SW 1271 (cell line): Measurements from ENCODE around the gene CACNA2D2.

Source experiments
- DNase-seq, 2 experiments: peaks; one replicate each; lab custom pipeline; 2025; lab: John Stamatoyannopoulos, UW

Gene CACNA2D2

DNA sequence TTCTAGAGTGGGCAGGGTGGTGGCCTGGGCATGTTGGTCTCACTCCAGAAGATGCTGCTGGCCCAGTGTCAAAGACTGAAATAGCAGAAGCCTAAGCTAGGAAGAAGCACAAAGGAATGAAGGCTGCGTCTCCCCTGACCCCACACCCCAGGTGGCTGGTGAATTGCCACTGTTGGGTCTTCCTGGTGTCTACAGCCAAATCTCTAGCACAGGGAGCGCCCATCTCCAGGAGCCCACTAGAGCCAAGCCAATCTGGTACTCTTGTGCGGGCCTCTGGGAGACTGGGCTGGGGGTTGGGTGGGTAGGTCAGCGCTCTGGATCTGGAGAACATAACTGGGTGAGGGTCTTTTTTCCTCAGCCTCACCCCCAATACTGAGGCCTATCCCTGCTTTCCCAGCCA lies 176.3 kb downstream of the CACNA2D2 start:
- DNase-seq, result no peak

DNA sequence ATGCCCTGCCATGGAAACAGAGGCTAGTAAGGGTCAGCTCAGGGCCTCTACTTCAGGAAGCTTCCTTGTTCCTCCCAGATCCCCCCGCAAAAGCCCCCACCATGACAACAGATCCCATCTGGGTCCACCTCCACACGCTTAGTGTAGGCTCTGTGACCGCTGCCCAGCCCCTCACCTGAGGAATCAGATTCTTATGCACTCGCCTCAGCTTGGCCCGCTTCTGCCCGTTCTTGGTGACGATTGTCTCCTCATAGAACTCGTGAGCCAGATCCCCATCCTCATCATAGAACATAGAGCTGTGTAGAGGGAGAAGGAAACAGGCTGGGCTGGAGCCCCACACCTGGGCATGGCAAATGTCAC lies 177.3 kb downstream of the CACNA2D2 start:
- DNase-seq, result no peak

DNA sequence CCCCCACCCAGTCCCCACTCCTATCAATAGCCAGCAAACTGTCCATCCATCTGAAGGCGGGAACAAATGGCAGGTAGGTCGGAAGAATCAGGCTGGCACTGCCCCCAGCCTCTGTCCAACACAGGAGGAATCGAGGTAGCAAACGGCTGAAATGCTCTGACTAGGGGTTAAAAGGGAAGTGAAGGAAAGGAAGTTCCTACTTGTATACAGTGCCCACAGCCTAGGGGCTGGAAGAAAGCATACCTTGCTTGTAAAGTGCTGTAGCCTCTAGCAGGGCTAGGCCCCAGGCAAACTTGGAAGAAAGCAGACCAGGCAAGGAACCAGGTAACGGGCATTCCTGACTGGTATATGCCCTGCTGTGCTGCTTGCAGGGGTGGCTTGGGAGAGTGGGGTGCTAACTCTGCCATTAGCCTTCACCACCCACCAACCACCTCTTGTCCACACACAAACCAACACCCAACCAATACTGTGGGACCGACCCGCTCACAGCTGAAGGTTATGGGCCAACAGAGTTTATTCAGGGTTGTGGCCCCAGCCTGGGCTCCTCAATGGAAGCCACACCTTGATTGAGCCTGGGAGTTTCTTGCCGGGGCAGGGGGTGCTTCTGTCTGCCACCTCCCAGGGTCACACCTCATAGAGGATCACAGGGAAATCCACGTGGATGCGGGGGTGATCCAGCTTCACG lies 177.8 kb downstream of the CACNA2D2 start:
- DNase-seq, result no peak

DNA sequence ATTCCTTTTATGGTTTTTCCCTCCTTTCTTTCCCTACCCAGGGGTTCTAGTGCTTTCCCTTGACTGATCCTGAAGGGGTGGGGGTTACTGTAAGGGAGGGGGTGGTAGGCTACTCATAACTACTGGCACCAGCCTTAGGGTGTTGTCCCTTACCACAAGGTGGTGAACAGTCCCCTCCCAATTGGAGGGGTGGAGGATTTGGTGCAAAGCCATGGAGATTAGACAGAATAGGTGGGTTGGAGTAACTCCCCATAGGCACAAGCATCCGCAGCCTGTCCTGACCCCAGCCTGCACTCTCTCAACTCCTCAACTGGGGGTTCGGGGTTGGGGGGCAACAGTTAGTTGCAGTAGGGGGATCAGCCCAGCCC lies 178.3 kb downstream of the CACNA2D2 start:
- DNase-seq, result no peak

DNA sequence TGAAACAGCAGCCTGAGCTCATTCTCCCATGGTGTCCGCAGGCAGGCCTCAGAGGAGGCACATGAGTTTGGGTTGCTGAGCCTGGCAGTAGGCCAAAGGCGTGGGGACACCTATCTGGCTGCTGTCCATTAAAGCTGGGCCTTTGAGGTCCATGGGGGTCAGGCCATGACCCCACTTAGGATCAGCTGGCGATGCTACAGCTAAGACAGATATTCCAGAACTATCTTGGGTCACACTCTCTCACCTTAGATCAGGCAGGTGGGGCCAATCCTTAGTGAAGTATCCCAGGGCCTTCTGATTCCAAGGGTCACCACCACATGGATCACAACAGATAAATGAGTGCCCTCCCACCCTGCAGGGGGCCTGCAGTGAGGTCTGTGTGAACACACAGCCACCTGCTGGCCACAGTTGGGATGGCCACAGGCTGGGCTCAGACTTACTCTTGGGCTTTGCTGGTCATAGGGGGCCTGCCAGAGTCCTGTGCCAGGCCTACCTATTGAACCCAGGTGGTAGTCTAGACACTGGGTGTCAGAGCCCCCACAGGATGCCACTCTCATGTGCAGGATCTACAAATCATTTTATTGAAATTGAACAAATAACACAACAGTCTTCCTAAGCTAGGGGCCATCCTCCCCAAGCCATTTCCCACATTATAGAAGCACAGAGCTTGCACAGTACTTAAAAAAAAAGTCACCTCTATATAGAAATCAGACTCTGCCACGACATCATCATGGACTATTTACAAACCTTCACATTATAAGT lies 178.9 kb downstream of the CACNA2D2 start:
- peak; percentile 13 to 63 for DNase-seq

DNA sequence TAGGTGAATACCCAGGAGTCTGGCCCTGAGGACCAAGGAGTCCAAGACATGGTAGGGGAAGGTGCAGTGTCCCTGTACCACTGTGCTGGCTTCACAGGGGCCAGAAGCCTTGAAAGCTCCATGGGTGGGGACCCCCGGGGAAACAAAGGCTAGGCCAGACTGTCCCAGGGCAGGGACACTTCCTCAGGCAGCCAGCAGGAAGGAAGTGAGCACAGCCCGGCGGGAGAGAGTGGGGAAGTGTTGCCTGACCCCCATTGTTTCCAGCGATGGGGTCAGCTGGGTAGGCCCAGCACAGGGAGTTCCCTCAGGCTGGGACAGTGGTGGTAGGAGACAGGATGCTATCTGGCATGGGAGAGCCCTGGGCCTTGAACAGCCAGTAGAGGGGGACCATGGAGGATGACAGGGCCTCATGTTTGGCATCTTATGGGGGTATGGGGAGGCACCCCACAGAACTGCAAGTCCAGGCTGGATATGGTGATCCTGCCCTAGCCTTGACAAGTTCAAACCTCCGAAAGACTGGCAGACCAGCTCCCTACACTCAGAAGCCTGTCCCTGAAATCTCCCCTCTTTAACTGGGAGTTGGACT lies 179.7 kb downstream of the CACNA2D2 start:
- no peak for DNase-seq

DNA sequence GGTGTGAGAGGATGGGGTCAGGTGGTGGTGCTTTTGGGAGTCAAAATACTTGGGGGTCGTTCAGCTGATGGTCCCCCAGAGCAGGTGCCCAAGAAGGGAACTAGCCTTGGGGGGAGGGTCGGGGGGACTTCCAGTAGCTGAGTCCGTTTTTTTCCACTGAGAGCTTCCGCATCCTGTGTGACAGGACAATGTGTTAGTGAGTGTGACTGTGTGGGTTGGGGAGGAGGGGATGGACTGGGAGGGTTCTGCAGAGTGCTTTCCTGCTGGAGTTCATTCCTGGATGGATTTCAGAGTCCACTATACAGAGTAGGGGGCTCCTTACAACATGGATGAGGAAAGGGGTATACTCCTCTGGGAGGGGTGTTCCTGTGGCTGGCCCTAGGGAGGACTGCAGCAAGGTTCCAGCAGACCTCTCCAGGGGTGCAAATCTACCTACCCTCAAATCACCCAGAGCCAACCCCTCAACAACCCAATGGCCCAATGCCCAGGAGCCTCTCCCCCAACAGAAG lies 180.3 kb downstream of the CACNA2D2 start:
- no peak for DNase-seq

DNA sequence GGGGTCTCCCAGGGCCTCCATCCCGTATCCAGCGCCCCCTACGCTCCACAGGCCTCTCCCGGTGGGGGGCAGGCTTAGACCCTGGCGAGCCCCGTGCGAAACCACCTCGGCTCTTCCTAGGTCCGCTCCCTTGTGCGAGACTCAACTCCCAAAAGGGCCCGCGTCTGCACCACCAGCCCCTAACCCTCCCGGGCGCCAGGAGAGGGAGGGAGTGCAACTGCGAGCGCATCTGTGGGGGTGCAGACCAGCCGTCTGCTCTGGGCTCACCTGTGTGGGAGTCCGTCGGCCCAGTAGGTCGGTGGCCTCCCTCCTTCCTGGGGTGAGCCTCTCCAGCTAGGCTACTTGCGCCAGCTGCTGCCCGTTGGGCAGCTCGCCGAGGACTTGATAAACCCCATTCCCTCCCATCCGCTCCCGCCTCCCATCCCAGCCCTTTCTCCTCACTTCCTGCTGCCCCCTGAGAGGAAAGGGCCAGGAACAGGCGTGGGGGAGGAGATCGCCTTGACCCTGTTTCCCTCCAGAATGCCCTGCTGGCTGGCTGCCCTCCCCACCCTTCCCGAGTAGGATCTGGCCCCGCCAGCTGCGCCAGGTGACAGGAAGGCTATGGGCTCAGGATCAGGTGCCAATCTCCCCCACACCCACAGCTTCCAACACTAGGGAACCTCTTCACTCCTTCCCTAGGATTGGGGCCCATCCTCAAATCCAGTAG lies 180.9 kb downstream of the CACNA2D2 start, which contains the start of gene HYAL2:
TSS of gene HYAL2 (minus strand) at position 360 of the 706 bp plus-strand sequence. CDS start 2,256 bp downstream, outside the sequence.
- no peak for DNase-seq

DNA sequence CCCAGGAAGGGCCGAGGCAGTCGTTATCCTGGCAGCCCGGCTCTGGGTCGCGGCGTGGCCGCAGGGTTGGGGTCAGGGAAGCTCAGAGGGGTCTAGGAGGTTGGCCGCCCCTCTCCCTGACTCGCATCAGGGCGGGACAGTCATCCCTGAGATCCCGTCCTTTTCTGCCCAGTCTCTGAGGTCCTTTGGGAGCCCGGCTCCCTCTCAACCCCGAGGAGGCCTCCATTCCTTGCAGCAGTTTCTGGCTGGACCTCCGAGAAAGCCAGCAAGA lies 181.4 kb downstream of the CACNA2D2 start:
- DNase-seq, result no peak

DNA sequence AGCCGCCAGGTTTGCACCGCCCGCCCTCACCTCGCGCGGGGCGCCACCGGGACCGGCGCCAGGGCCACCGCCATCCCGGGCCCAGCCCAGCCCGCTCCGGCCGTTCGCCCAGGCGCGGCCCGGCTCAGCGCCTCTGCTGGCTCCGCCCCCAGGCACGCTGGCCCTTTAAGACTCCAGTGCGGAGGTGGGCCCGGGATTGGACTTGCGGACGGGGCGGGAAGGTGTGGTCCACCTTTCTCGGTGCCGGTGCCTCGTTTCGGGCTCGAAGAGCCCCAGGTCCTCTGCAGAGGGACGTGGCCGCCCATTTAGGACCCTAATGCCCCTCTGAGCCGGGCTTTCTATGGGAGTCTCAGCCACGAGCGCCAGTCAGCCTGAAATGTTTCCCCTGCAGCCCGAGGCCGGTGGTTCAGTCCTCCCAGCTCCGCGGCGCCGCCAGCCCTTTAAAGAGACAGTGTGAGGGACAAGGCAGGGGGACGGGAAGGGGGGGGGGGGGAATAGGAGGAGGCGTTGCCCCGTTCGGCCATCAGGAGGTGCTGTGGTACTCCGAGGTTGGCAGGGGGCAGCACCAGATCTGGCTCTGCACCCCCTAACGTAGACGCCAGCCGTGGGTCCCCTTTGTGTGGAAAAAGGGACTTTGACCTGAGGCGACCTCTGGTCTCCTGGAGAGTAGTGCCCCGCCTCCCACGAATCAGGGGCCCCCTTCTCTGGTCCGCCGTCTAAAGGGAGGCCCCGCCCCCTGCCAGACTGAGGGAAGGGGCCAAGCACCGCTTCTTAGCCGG lies 181.9 kb downstream of the CACNA2D2 start:
- DNase-seq, result peak; percentile 22 to 81

DNA sequence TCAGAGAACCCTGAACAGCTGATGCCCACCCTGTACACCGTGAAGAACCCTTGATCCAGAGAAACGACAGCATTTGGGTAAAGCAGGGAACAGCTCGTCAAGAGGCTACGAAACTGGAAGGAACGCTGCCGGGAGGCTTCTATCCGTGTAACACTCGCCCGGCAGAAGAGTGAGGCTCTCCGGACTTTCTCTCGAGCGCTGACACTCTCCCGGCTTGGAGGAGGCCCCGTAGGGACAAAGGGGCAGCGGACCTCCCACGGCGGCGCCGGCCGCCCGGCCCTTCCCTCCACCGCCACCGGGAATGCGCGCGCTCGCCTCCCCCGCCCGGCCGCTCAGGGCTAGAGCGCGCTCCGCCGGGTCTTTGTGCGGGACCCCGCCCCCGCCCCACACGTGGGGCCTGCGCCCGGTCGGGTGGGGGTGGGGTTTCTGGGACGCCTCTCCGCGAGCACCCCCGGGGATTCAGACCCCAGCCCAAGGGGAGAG lies 182.5 kb downstream of the CACNA2D2 start:
- DNase-seq, result peak in 1 of 2 experiments; percentile 43

DNA sequence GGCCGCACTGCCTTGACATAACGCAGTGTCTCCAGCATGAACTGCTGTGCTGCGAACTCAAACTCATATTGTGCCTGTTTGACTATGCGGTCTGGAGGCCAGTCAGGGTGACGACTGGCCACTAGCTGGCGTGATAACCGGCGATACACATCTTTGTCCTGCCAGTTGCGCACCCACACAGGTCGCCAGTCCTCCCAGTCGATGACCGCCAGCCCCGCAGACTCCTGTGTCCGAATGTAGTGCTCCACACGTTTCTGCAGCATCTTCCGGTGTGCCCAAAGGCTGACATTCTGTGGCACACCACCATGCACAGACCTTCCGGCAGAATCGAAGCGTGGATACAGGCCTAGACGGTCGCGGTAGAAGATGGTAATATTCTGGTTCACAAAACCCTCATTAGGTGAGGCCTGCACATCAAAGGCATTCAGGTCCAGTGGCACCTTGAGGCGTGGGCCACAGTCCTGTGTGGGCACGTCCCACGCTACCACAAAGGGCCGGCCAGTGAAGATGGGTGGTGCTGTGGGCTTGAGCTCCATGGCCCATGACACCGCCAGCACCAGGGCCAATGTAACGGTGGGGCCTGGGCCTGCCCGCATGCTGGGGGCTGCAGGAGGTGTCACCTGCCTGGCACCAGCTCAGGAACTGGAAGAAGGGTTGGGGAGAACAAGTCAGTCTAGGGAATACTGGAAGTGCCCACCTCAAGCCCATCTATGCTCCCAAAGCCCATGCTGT lies 183.4 kb downstream of the CACNA2D2 start:
- DNase-seq, result no peak

DNA sequence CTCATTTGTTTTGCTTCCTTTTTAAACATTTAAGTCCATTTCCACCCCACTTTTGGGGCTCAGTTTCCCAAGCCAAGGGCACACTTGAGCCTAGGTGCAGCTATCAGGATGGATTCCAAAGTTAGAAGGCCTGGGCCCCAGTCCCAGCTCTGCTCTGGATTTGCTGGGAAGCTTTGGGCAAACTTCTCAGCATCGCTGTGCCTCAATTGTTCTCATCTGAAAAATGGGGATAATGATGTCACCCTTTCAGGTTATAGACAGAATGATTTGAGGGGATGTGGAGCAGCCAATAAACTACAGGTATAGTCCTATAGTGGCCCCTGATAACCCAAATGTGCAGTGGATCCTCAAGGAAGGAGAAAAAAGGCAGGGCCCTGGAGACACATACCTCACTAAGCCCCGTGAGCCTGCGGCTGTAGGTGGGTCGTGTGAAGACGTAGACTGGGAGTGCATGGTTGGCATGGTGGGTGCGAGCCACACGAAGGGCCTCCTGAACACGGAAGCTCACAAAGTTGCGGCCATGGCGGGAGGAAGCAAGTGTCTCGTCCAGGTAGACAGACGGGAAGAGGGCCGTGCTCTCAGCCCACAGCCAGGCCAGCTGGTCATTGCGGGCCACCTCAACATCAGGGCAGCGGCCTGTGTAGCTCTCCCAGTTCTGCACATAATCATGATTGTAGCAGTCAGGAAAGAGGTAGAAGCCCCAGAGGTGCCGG lies 184.1 kb downstream of the CACNA2D2 start:
- no peak for DNase-seq

DNA sequence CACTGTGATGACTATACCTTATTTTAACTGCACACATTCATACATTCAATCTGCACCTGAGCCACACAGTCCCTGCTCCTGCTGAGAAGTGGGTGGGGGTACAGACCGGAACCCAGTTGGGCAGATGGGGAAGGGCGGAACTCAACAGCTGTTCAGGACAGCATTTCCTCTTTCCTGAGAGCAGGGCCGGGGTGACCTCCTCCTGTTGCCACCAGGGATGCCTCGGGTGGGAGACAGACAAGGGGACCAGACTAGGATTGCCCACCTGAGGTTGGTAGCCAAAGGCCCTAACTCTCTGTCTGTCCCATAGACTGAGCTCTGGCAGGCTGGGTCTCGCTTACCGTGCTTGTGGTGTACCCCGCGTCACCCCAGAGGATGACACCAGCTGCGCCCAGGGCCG lies 184.8 kb downstream of the CACNA2D2 start:
- no peak for DNase-seq

DNA sequence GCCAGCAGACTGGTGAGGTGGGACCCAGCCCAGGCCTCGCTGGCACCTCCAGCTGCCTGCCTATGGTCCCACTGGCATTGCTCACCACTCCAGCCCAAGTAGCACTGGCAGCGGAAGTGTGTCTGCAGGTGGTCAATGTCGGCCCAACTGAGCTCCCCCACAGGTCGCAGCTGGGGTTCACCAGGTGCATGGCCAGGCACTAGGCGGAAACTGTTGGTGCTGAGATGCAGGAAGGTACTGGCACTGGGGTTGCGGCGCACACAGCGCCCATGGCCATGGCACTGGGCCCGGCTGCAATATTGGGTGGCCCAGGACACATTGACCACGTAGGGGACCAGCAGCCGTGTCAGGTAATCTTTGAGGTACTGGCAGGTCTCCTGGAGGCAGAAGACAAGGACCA lies 185.3 kb downstream of the CACNA2D2 start:
- DNase-seq, result no peak

DNA sequence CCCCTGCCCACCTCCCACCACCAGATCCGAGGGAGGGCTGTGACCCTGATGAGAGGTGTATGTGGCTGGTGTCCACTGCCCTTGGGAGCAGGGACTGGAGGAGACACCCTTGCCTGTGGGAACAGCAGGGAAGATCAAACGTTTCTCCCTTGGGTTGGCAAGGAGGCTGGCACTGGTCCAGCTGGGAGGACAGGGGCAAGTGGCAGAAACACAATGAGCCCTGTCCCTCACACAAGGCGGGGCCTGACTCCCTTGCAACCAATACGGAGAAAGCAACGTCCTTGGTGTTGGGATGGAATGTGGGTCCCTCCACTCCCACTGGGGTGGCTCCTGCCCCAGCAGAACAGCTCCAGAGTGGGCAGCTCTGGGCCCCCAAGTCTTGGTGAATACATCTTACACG lies 186.1 kb downstream of the CACNA2D2 start:
- DNase-seq, result no peak

DNA sequence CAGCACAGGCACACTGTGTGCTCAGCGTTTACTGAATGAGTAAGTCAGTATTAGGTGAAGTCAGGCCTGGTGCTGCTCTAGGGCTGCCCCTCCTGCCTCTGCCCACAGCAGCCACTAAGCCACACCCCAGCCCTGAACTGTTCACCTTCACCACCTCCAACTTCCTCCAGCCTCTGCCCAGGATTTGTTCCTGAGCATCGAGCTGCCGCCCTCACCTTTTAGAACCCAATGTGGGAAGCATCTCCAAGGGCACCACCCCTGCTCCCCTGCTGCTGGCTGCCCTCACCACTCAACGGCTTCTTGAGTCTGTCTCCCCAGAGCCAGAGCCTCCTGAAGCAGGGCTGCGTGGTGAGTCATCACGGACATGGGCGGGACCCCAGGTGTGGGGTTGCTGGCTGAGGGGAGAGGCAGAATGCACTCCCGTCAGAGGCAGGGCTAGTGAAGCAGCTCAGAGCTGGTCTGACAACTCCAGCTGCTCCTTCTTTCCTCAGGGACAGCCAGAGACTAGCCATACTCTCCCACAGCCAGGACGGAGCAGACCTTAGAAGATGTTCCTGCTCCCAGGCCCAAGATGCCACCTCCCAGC lies 186.7 kb downstream of the CACNA2D2 start:
- DNase-seq, result peak in 1 of 2 experiments; percentile 22

DNA sequence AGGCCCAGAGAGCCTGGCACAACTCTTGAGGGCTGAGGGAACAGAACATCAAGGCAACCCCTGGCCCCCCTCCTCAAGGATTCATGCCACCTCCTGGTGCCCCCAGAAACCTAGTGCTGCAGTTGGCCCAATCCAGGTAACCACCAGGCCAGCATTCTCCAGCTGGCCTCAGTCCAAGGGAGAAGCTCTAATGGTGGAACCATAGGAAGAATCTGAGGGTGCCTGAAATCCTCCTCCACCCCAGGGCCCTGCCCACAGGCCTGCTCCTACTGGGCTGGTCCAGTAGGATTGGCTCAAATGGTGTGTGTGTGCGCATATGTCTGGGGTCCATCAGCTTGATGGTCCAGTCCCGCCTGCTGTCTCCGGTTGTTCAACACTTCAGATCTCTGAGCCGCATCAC lies 188.6 kb downstream of the CACNA2D2 start:
- no peak for DNase-seq

DNA sequence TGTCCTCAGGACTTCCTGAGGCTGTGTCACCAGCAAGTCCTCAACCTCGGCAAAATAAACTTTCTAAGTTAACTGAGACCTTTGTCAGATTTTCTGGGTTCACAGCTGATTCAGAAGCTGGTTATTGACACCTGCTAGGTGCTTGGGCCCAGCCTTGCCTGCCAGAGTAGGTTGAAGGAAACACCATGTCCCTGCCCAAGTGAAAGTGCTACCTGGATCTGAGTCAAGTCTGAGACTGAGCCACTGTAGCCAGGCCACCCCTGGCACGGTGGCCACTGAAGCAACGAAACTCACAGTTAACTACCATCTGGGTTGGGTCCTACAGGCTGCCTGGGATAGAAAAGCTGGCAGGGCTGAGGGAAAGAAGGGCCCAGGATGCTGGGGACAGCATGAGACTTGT lies 189.1 kb downstream of the CACNA2D2 start:
- no peak for DNase-seq
